Measurements from ENCODE around the gene ADAMTS2.

The ADAMTS2 gene

DNA sequence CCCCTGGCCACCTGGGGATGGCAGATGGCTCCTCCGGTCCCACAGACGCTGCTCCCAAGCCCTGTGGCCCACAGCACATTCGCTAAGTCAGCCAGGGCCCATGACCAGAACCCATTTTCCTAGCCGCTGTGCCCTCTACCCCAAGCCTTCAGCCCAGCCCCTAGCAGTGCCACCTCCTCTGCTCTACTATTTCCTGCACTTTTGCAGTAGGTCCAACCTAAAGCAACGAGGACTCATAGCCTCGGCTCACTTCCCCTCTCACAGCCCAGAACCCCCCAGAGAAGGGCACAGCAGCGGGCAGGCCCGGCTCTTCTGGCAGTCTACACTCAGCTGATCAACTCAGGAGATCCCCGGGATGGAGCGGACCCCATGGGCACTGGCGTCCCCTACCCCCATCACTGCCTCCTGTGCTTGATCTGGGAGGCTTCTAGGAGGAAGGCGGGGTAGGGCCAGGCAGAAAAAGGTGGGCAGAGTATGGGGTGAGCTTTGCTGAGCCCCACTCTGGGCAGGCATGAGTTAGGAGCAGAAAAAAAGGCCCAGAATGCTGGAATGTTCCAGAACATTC is 173.9 kb downstream of the ADAMTS2 start:
- H3K27me3 ChIP-seq (ENCODE audit: insufficient read depth, poor library complexity, severe bottlenecking): no peaks in the 10 kb centered on the region
- TF ChIP-seq, protein P1, sequence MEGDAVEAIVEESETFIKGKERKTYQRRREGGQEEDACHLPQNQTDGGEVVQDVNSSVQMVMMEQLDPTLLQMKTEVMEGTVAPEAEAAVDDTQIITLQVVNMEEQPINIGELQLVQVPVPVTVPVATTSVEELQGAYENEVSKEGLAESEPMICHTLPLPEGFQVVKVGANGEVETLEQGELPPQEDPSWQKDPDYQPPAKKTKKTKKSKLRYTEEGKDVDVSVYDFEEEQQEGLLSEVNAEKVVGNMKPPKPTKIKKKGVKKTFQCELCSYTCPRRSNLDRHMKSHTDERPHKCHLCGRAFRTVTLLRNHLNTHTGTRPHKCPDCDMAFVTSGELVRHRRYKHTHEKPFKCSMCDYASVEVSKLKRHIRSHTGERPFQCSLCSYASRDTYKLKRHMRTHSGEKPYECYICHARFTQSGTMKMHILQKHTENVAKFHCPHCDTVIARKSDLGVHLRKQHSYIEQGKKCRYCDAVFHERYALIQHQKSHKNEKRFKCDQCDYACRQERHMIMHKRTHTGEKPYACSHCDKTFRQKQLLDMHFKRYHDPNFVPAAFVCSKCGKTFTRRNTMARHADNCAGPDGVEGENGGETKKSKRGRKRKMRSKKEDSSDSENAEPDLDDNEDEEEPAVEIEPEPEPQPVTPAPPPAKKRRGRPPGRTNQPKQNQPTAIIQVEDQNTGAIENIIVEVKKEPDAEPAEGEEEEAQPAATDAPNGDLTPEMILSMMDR (IDR thresholded peaks at IDR 0.05; ENCODE audit: poor library complexity, severe bottlenecking): no peak
- peaks cover 7% of the 10 kb centered on the region for H3K9me3 ChIP-seq (ENCODE audit: severe bottlenecking)
- H3K4me1 ChIP-seq (ENCODE audit: insufficient read depth, poor library complexity, severe bottlenecking): no peaks in the 10 kb centered on the region
- no peaks in the 10 kb centered on the region for H3K36me3 ChIP-seq (ENCODE audit: low read depth)
- ATAC-seq (ENCODE audit: low read depth) (no peak), DNase-seq (ENCODE audit: low spot score) (no peak)
- H3K4me3 ChIP-seq (ENCODE audit: severe bottlenecking): no peak overlapping the region
- no peak overlapping the region for H3K27ac ChIP-seq (ENCODE audit: poor library complexity, severe bottlenecking)

- Histone ChIP-seq H3K27ac (ENCODE audit: poor library complexity, severe bottlenecking) (no peak overlapping the region), H3K27me3 (ENCODE audit: insufficient read depth, poor library complexity, severe bottlenecking) (no peaks in the 10 kb centered on the region), H3K4me3 (ENCODE audit: severe bottlenecking) (no peak overlapping the region), H3K36me3 (ENCODE audit: low read depth) (no peaks in the 10 kb centered on the region), H3K9me3 (ENCODE audit: severe bottlenecking) (peaks cover 7% of the 10 kb centered on the region), H3K4me1 (ENCODE audit: insufficient read depth, poor library complexity, severe bottlenecking) (no peaks in the 10 kb centered on the region)
- TF ChIP-seq, protein P1 (IDR thresholded peaks at IDR 0.05; ENCODE audit: poor library complexity, severe bottlenecking): no peak
- DNase-seq (ENCODE audit: low spot score) (no peak), ATAC-seq (ENCODE audit: low read depth) (no peak)
These were observed 174.7 kb downstream of the ADAMTS2 start for GRCh38 chr5:179170606-179171005.

DNA sequence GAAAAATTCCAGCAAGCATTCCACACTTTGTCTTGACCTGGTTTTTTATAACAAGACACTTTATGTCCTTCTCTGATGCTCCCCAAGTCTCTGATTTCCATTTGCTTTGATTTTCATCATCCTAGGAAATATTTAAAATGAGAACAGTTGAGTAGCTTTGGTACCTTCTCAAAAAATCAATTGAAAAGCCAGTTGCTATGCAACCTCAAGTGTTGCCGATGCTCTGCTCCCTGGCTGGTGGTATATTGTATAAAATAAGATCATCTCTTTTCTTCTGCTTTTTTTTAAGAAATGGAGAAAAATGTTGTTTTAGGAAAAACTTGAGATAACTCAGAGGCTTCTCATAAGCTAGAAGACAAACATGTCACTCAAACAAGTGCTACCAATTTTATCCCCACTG is 175.4 kb downstream of the ADAMTS2 start:
- Histone ChIP-seq H3K4me3 (ENCODE audit: severe bottlenecking) (no peak overlapping the region), H3K27ac (ENCODE audit: poor library complexity, severe bottlenecking) (no peak overlapping the region), H3K4me1 (ENCODE audit: insufficient read depth, poor library complexity, severe bottlenecking) (no peaks in the 10 kb centered on the region), H3K36me3 (ENCODE audit: low read depth) (no peaks in the 10 kb centered on the region), H3K9me3 (ENCODE audit: severe bottlenecking) (peaks cover 7% of the 10 kb centered on the region), H3K27me3 (ENCODE audit: insufficient read depth, poor library complexity, severe bottlenecking) (no peaks in the 10 kb centered on the region)
- ATAC-seq (ENCODE audit: low read depth) (no peak), DNase-seq (ENCODE audit: low spot score) (no peak)
- TF ChIP-seq, protein P1 (IDR thresholded peaks at IDR 0.05; ENCODE audit: poor library complexity, severe bottlenecking): no peak

DNA sequence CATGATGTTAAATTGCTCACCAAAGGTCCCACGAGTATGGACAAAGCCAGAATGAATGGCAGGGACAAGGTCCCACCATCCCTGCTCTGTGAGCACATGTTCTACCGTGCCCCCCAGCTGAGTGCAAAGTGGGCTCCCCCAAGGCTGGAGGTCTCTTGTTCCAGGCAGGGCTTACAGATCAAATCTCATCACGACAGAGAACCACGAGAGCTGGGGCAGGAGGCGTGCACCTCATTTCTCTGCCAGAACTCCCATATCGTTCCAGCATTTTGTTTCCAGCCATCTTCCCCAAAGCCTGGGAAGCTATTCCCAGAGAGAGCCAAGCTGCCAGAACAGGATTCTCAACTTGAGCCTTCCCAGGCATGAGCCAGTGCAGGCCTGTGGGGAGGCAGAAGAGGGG is 176.6 kb downstream of the ADAMTS2 start:
- Histone ChIP-seq H3K27ac (ENCODE audit: poor library complexity, severe bottlenecking) (no peak overlapping the region), H3K4me1 (ENCODE audit: insufficient read depth, poor library complexity, severe bottlenecking) (no peaks in the 10 kb centered on the region), H3K4me3 (ENCODE audit: severe bottlenecking) (no peak overlapping the region), H3K9me3 (ENCODE audit: severe bottlenecking) (peaks cover 7% of the 10 kb centered on the region), H3K27me3 (ENCODE audit: insufficient read depth, poor library complexity, severe bottlenecking) (no peaks in the 10 kb centered on the region), H3K36me3 (ENCODE audit: low read depth) (no peaks in the 10 kb centered on the region)
- no peak for ATAC-seq (ENCODE audit: low read depth)
- TF ChIP-seq, protein P1 (IDR thresholded peaks at IDR 0.05; ENCODE audit: poor library complexity, severe bottlenecking): no peak
- no peak for DNase-seq (ENCODE audit: low spot score)

- Histone ChIP-seq H3K4me3 (ENCODE audit: severe bottlenecking) (no peak overlapping the region), H3K27ac (ENCODE audit: poor library complexity, severe bottlenecking) (no peak overlapping the region), H3K36me3 (ENCODE audit: low read depth) (no peaks in the 10 kb centered on the region), H3K27me3 (ENCODE audit: insufficient read depth, poor library complexity, severe bottlenecking) (no peaks in the 10 kb centered on the region), H3K9me3 (ENCODE audit: severe bottlenecking) (peaks cover 7% of the 10 kb centered on the region), H3K4me1 (ENCODE audit: insufficient read depth, poor library complexity, severe bottlenecking) (no peaks in the 10 kb centered on the region)
- TF ChIP-seq, protein P1 (IDR thresholded peaks at IDR 0.05; ENCODE audit: poor library complexity, severe bottlenecking): no peak
- ATAC-seq (ENCODE audit: low read depth) (no peak), DNase-seq (ENCODE audit: low spot score) (no peak)
These were observed 177.3 kb downstream of the ADAMTS2 start for GRCh38 chr5:179167871-179168451.

Measured in RWPE2 (cell line).